ENCODE results near the gene NEO1. TPM values are rescaled to one million over a fixed set of nuclear protein-coding genes. Genes with fewer than 3 reads are reported as not detected.
A peak's percentile ranks its signal among the peaks of the same experiment; 100 is the strongest.

NEO1 gene
- polyA plus RNA-seq, 6 donors from 2014 or later, result 0.48 to 2.1 (median 0.85) TPM; not detected in 1

DNA sequence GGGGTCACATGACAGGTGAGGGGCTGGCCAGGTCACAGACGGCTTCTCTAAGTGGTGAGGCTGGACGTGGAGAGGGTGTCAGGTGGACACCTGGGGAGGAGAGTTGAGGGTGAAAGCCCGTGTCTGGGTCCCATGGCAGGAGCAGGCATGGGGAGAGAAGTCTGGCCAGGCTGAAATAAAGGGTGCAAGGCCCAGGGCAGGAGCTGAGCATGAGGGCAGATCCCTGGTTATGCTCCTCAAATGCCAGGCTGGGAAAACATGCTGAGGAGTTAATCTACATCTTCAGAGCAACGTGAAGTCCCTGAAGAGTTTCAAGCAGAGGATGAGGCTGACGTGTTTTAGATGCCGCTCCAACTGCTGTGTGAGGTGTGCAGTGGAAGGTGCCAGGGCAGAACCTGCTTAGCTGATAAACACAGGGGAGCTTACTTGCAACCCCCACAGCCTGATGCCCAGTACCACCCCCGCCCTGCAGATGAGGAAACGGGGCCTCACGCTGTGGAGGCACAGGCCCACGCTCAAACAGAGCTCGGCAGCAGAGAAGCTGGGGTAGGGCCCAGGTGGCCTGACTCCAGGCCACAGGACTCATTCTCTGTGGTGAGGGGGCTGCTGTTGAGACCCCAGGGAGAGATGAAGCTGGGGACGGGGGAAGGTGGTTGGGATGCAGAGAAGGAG is 276.0 kb downstream of the NEO1 start:
- H3K4me3 Mint-ChIP-seq, result no peak overlapping the region
- DNase-seq (no peak), ATAC-seq (ENCODE audit: low read depth in 2 of 2) (no peak)
- peaks cover 9 to 13% (median 10%) of the 10 kb centered on the region in 3 donors for H3K4me1 Mint-ChIP-seq
- no peaks in the 10 kb centered on the region for H3K36me3 Mint-ChIP-seq
- peak overlapping the region in 2 of 6 donors; percentile 47 to 91 for H3K27ac Mint-ChIP-seq
- H3K27me3 Mint-ChIP-seq, result peaks cover 0 to 20% (median 6%) of the 10 kb centered on the region in 3 donors
- H3K9me3 Mint-ChIP-seq, result peaks cover 0 to 4% (median 0%) of the 10 kb centered on the region in 7 donors

GRCh38 chr15:73328981-73329380 is 276.7 kb downstream of the NEO1 start:
- no peak for DNase-seq
- Mint-ChIP-seq H3K9me3 (peaks cover 0 to 4% (median 0%) of the 10 kb centered on the region in 7 donors), H3K36me3 (no peaks in the 10 kb centered on the region), H3K4me3 (no peak overlapping the region), H3K27ac (peak overlapping the region in 1 of 6 donors; percentile 91), H3K4me1 (peaks cover 9 to 13% (median 10%) of the 10 kb centered on the region in 3 donors), H3K27me3 (peaks cover 0 to 20% (median 6%) of the 10 kb centered on the region in 3 donors)
- ATAC-seq (ENCODE audit: low read depth in 2 of 2), result no peak

DNA sequence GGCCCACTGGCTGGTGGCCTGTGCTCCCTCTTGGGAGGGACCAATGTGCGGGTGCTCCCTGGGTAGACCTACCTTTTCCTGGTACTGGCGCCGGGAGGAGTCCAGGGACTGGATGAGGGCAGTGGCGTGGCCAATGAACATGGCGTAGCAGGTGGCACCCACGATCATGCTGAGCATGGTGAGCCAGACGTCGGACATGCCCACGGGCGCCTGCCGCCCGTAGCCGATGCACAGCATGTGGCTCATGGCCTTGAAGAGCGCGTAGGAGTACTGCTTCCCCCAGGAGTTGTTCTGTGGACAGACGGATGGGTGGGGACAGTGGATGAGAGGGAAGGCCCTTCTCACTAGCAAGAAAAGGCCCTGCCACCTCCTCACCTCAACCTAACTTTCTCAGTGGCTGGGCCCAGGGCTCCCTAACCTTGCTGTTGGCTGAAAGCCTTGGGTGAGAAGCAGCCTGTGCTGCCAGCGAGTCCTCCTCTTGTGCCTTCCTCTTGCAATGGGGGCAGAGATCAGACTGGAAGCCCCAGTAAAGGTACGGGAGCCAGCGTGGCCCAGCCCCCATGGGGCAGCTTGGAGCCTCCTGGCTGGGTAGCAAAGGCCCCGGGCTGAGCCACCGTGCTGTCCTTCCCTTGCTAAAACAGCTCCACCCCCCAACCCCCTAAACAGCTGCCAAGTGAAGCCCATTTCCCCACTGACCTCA is 277.4 kb downstream of the NEO1 start:
- DNase-seq (no peak), ATAC-seq (ENCODE audit: low read depth in 2 of 2) (no peak)
- Mint-ChIP-seq H3K9me3 (peaks cover 0 to 2% (median 0%) of the 10 kb centered on the region in 7 donors), H3K4me3 (no peak overlapping the region), H3K27ac (no peak overlapping the region), H3K27me3 (peaks cover 0 to 20% (median 6%) of the 10 kb centered on the region in 3 donors), H3K4me1 (peaks cover 9 to 11% (median 10%) of the 10 kb centered on the region in 3 donors), H3K36me3 (no peaks in the 10 kb centered on the region)

GRCh38 chr15:73330206-73331051 is 278.2 kb downstream of the NEO1 start:
- H3K27me3 Mint-ChIP-seq, result peaks cover 0 to 18% (median 6%) of the 10 kb centered on the region in 3 donors
- ATAC-seq (ENCODE audit: low read depth in 2 of 2), result no peak
- no peaks in the 10 kb centered on the region for H3K36me3 Mint-ChIP-seq
- peaks cover 5 to 10% (median 9%) of the 10 kb centered on the region in 3 donors for H3K4me1 Mint-ChIP-seq
- H3K9me3 Mint-ChIP-seq, result no peaks in the 10 kb centered on the region
- no peak overlapping the region for H3K27ac Mint-ChIP-seq
- no peak for DNase-seq
- no peak overlapping the region for H3K4me3 Mint-ChIP-seq

GRCh38 chr15:73331501-73331900 is 279.2 kb downstream of the NEO1 start:
- ATAC-seq (ENCODE audit: low read depth in 2 of 2), result no peak
- Mint-ChIP-seq H3K27ac (no peak overlapping the region), H3K27me3 (peaks cover 0 to 14% (median 6%) of the 10 kb centered on the region in 3 donors)

GRCh38 chr15:73331991-73332925 is 280.0 kb downstream of the NEO1 start:
- H3K36me3 Mint-ChIP-seq, result no peaks in the 10 kb centered on the region
- H3K27ac Mint-ChIP-seq, result no peak overlapping the region
- no peaks in the 10 kb centered on the region for H3K9me3 Mint-ChIP-seq
- no peak for DNase-seq
- no peak overlapping the region for H3K4me3 Mint-ChIP-seq
- peaks cover 0 to 5% (median 2%) of the 10 kb centered on the region in 3 donors for H3K4me1 Mint-ChIP-seq
- H3K27me3 Mint-ChIP-seq, result peaks cover 0 to 21% (median 7%) of the 10 kb centered on the region in 3 donors
- no peak for ATAC-seq (ENCODE audit: low read depth in 2 of 2)

More at GRCh38 chr15:73331501-73331900, 279.2 kb downstream of the NEO1 start:
- Mint-ChIP-seq H3K4me1 (peaks cover 0 to 5% (median 2%) of the 10 kb centered on the region in 3 donors), H3K9me3 (no peaks in the 10 kb centered on the region), H3K36me3 (no peaks in the 10 kb centered on the region), H3K4me3 (no peak overlapping the region)
- no peak for DNase-seq

GRCh38 chr15:73333001-73333400 is 280.7 kb downstream of the NEO1 start:
- DNase-seq (no peak), ATAC-seq (ENCODE audit: low read depth in 2 of 2) (no peak)
- Mint-ChIP-seq H3K27me3 (peaks cover 0 to 17% (median 5%) of the 10 kb centered on the region in 3 donors), H3K36me3 (no peaks in the 10 kb centered on the region), H3K9me3 (no peaks in the 10 kb centered on the region), H3K4me1 (peaks cover 0 to 1% (median 0%) of the 10 kb centered on the region in 3 donors), H3K27ac (no peak overlapping the region), H3K4me3 (no peak overlapping the region)

GRCh38 chr15:73334086-73334485 is 281.8 kb downstream of the NEO1 start:
- Mint-ChIP-seq H3K4me3 (no peak overlapping the region), H3K27ac (no peak overlapping the region), H3K36me3 (no peaks in the 10 kb centered on the region), H3K4me1 (no peaks in the 10 kb centered on the region), H3K9me3 (no peaks in the 10 kb centered on the region), H3K27me3 (peaks cover 0 to 14% (median 4%) of the 10 kb centered on the region in 3 donors)
- DNase-seq (no peak), ATAC-seq (ENCODE audit: low read depth in 2 of 2) (no peak)

DNA sequence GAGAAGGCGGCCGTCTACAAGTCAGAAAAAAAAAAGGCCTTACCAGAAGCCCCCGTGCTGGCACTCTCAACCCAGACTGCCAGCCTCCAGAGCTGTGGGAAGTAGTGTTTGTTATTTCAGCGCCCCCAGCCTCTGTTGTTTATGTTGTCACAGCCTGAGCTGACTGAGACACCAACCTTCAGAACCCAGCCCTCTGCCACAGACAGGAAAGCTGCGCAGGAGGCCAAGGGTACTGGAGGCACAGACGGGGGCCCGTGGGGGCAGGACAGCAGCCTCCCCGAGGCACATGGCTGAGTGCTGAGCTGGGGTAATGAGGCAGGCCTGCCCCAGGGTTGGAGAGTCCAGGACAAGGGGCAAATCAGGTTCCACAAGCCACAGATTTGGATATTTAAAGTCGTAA is 282.8 kb downstream of the NEO1 start:
- no peak overlapping the region for H3K27ac Mint-ChIP-seq
- ATAC-seq (ENCODE audit: low read depth in 2 of 2), result no peak
- no peak overlapping the region for H3K4me3 Mint-ChIP-seq
- DNase-seq, result no peak
- no peaks in the 10 kb centered on the region for H3K36me3 Mint-ChIP-seq
- H3K9me3 Mint-ChIP-seq, result no peaks in the 10 kb centered on the region
- peaks cover 0 to 14% (median 4%) of the 10 kb centered on the region in 3 donors for H3K27me3 Mint-ChIP-seq
- no peaks in the 10 kb centered on the region for H3K4me1 Mint-ChIP-seq

GRCh38 chr15:73335471-73335870 is 283.2 kb downstream of the NEO1 start:
- DNase-seq (no peak), ATAC-seq (ENCODE audit: low read depth in 2 of 2) (no peak)
- Mint-ChIP-seq H3K27me3 (peaks cover 0 to 14% (median 4%) of the 10 kb centered on the region in 3 donors), H3K4me1 (no peaks in the 10 kb centered on the region), H3K36me3 (no peaks in the 10 kb centered on the region), H3K9me3 (no peaks in the 10 kb centered on the region), H3K4me3 (no peak overlapping the region), H3K27ac (no peak overlapping the region)

DNA sequence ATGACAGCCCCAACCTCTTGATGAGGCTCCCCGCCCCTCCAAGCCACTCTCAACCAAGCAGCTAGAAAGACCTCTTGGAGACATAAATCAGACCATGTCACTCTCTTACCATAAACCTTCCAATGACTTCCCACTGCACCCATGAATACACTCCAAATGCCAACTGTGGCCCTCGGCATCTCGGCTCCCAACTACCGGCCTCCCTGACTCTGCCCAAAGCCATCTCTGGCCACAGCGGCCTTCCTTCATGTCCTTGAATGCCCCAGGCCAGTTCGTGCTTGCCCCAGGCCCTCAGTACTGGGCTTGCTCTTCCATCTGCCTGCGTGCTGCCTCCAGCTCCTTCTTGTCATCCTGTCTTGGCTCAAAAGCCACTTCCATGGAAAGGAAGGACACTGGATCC is 284.5 kb downstream of the NEO1 start:
- DNase-seq (no peak), ATAC-seq (ENCODE audit: low read depth in 2 of 2) (no peak)
- Mint-ChIP-seq H3K27me3 (peaks cover 0 to 14% (median 4%) of the 10 kb centered on the region in 3 donors), H3K36me3 (no peaks in the 10 kb centered on the region), H3K27ac (peak overlapping the region in 1 of 6 donors; percentile 7), H3K4me1 (no peaks in the 10 kb centered on the region), H3K4me3 (no peak overlapping the region), H3K9me3 (no peaks in the 10 kb centered on the region)

DNA sequence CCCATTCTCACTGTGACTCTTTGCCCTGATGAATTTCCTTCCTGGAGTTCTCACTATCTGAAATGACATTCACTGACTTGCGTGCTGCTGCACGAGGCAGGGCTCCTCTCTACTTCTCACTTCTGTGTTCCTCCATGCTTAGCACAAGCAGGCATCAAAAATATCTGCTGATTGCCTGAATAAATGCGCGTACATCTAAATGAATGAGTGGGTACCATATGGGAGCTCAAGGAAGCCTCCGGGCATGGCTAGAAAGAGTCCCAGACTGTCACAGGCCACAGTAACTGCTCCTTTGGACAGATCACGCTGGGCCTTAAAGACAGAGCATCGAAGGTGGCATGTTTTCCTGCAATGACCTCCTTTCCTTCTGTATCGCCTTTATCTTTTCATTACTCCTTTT is 284.9 kb downstream of the NEO1 start:
- Mint-ChIP-seq H3K27ac (no peak overlapping the region), H3K4me1 (no peaks in the 10 kb centered on the region), H3K27me3 (peaks cover 0 to 14% (median 4%) of the 10 kb centered on the region in 3 donors), H3K4me3 (no peak overlapping the region), H3K9me3 (peaks cover 0 to 2% (median 0%) of the 10 kb centered on the region in 7 donors), H3K36me3 (no peaks in the 10 kb centered on the region)
- DNase-seq (no peak), ATAC-seq (ENCODE audit: low read depth in 2 of 2) (no peak)
